PC-3 (cell line): ENCODE measurements around the gene SIVA1. TPM values are rescaled to one million over a fixed set of nuclear protein-coding genes. Genes with fewer than 3 reads are reported as not detected.

Experiments
- ATAC-seq: fragments of 200-7000 bp; cut with Tn5 transposase; 2 replicates; pipeline ENCODE4 v1.9.1; 2020; ENCODE audit warnings: mild to moderate bottlenecking, moderate library complexity
- BruUV-seq: library from RNA; stranded (reverse); fragments of 400-500 nt; replicated peaks from 2 replicates; lab custom pipeline; 2021; lab: Mats Ljungman, UMichigan
- CTCF ChIA-PET: fragments of 300-600 bp; sonication (Branson Sonifier 250); formaldehyde crosslinking; loops from one replicate; lab custom pipeline; 2022; ENCODE audit warnings: antibody characterized with exemption; lab: Charles Lee
- POLR2A ChIA-PET: fragments of 300-600 bp; sonication (Branson Sonifier 250); formaldehyde crosslinking; loops from one replicate; lab custom pipeline; 2022; ENCODE audit warnings: antibody characterized with exemption; ENCODE audit not compliant: unreplicated experiment; lab: Charles Lee
- DNase-seq: peaks from one replicate; pipeline ENCODE4 v3.0.0-alpha.2; 2015
- H2AFZ ChIP-seq: fragments of 300-600 bp; sonication (generic); 2 replicates; pipeline ENCODE4 v1.6.0; 2016; ENCODE audit warnings: antibody characterized with exemption, low read length
- H3F3A ChIP-seq: fragments of 300-600 bp; sonication (generic); one replicate; pipeline ENCODE4 v1.6.0; 2017; ENCODE audit warnings: antibody characterized with exemption, low read length, control low read depth, mild to moderate bottlenecking; ENCODE audit not compliant: unreplicated experiment
- H3K27ac ChIP-seq: fragments of 300-600 bp; sonication (generic); 2 replicates; pipeline ENCODE4 v1.5.1; 2016; ENCODE audit warnings: mild to moderate bottlenecking, low read length
- H3K27me3 ChIP-seq: fragments of 300-600 bp; sonication (generic); 2 replicates; pipeline ENCODE4 v1.6.1; 2016; ENCODE audit warnings: low read length, mixed read lengths
- H3K36me3 ChIP-seq: fragments of 300-600 bp; sonication (generic); 2 replicates; pipeline ENCODE4 v1.6.1; 2016; ENCODE audit warnings: low read depth, mixed run types, low read length, mixed read lengths
- H3K4me1 ChIP-seq: fragments of 300-600 bp; sonication (generic); 2 replicates; pipeline ENCODE4 v1.5.1; 2016; ENCODE audit warnings: low read length; ENCODE audit not compliant: insufficient read depth
- H3K4me2 ChIP-seq: fragments of 300-600 bp; sonication (generic); 2 replicates; pipeline ENCODE4 v1.6.0; 2016; ENCODE audit warnings: low read length
- H3K4me3 ChIP-seq: fragments of 300-600 bp; sonication (generic); 2 replicates; pipeline ENCODE4 v1.5.1; 2016; ENCODE audit warnings: mild to moderate bottlenecking, low read length, mixed read lengths
- H3K79me2 ChIP-seq: fragments of 300-600 bp; sonication (generic); 2 replicates; pipeline ENCODE4 v1.6.1; 2017; ENCODE audit warnings: low read length, mixed read lengths
- H3K9ac ChIP-seq: fragments of 300-600 bp; sonication (generic); 2 replicates; pipeline ENCODE4 v1.6.0; 2016; ENCODE audit warnings: mild to moderate bottlenecking, low read length
- H3K9me2 ChIP-seq: fragments of 300-600 bp; sonication (generic); replicated peaks from 2 replicates; pipeline ENCODE4 v1.6.1; 2016; ENCODE audit warnings: mixed run types, low read length, mixed read lengths
- H3K9me3 ChIP-seq: fragments of 300-600 bp; sonication (generic); 2 replicates; pipeline ENCODE4 v1.6.1; 2016; ENCODE audit warnings: low read length, mixed read lengths
- H4K20me1 ChIP-seq: fragments of 300-600 bp; sonication (generic); 2 replicates; pipeline ENCODE4 v1.6.1; 2016; ENCODE audit warnings: low read length, mixed read lengths
- EZH2 ChIP-seq: fragments of 300-600 bp; sonication (generic); IDR thresholded peaks from one replicate; pipeline ENCODE4 v1.6.1; 2017; ENCODE audit warnings: antibody characterized with exemption, mild to moderate bottlenecking, low read length; ENCODE audit not compliant: unreplicated experiment
- EZH2phosphoT487 ChIP-seq: fragments of 300-600 bp; sonication (generic); IDR thresholded peaks from 2 replicates; pipeline ENCODE4 v1.6.1; 2018; ENCODE audit warnings: mild to moderate bottlenecking, antibody characterized with exemption, low read length, borderline replicate concordance
- intact Hi-C: fragments of 100-400 bp; cut with micrococcal nuclease; formaldehyde crosslinking; loops from 2 replicates; pipeline ENCODE4 v1.9.0; 2023
- total RNA-seq: library from RNA; depleted of rRNA; stranded (reverse); fragments of >200 nt; gene quantifications from 2 replicates; pipeline ENCODE4 v1.2.3, GENCODE V29; 2014
- TF ChIP-seq, protein P1 (sequence below): fragments of 300-600 bp; sonication (generic); conservative IDR thresholded peaks from 2 replicates; pipeline ENCODE4 v1.5.1; 2017; ENCODE audit warnings: antibody characterized with exemption, low read depth, mild to moderate bottlenecking, low read length

Gene SIVA1
- total RNA-seq, 1 experiment from 2014 or later: 375 TPM

DNA sequence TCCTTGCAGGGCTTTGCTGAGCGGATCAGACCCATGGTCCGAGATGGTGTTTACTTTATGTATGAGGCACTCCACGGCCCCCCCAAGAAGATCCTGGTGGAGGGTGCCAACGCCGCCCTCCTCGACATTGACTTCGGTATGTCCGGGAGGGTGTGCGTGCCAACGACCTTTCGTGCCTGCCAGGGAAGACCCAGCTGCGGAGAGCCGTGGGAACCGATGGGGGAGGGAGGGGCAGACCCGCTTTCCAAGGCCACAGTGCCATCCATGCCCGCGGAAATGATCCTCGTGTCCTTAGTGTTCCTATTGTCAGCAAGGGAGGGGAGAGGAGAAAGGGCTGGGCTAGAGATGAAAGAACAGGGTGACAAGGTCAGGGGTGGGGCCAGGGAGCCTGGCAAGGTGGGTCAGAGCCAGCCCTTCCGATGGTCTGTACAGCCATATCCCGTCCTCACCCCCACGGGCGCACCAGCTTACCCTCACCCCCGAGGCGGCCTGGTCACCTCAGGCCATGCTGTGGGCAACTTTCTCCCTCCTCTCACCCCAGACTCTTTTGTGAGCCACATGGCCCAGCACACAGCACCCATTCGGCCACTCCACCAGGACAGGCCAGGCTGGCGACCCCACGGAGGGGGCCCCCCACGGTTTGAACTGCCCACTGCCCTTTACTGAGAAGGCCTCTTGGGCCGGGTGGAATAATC, 11.7 kb upstream of the SIVA1 start:
- Histone ChIP-seq H3K9me2 (no peaks in the 10 kb centered on the region), H4K20me1 (no peaks in the 10 kb centered on the region), H2AFZ (no peak overlapping the region), H3K9ac (no peak overlapping the region), H3K79me2 (no peaks in the 10 kb centered on the region), H3K36me3 (no peaks in the 10 kb centered on the region), H3F3A (no peaks in the 10 kb centered on the region), H3K9me3 (no peaks in the 10 kb centered on the region), H3K4me2 (no peak overlapping the region), H3K27ac (no peak overlapping the region), H3K27me3 (no peaks in the 10 kb centered on the region), H3K4me3 (no peak overlapping the region), H3K4me1 (peaks cover 6% of the 10 kb centered on the region; the same call in 1 of the 2 replicates)
- intact Hi-C loops: no loop called here
- DNase-seq (no peak), ATAC-seq (no peak)
- ChIA-PET POLR2A (no interaction called here), CTCF (no interaction called here)
- TF ChIP-seq, protein P1, sequence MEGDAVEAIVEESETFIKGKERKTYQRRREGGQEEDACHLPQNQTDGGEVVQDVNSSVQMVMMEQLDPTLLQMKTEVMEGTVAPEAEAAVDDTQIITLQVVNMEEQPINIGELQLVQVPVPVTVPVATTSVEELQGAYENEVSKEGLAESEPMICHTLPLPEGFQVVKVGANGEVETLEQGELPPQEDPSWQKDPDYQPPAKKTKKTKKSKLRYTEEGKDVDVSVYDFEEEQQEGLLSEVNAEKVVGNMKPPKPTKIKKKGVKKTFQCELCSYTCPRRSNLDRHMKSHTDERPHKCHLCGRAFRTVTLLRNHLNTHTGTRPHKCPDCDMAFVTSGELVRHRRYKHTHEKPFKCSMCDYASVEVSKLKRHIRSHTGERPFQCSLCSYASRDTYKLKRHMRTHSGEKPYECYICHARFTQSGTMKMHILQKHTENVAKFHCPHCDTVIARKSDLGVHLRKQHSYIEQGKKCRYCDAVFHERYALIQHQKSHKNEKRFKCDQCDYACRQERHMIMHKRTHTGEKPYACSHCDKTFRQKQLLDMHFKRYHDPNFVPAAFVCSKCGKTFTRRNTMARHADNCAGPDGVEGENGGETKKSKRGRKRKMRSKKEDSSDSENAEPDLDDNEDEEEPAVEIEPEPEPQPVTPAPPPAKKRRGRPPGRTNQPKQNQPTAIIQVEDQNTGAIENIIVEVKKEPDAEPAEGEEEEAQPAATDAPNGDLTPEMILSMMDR: no peak
- TF ChIP-seq EZH2 (no peak), EZH2phosphoT487 (no peak)
- no TSS peak for BruUV-seq

DNA sequence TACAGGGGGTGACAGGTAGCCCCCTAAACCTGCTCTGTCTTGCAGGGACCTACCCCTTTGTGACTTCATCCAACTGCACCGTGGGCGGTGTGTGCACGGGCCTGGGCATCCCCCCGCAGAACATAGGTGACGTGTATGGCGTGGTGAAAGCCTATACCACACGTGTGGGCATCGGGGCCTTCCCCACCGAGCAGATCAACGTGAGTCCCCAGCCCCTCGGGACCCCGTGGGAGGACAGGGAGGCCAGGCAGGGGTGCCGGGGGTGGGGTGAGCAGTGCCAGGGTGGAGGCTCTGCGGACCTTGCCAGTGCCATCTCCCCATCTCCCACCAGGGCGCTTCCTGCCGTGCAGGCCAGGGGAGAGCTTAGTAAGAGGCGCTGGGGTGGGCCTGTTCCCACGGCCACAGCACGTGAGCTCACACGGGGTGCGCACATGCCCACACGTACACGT, 11.1 kb upstream of the SIVA1 start:
- no peak for ATAC-seq
- intact Hi-C loops: no loop called here

More for the DNA sequence above, 11.1 kb upstream of the SIVA1 start:
- POLR2A ChIA-PET: no interaction called here
- Histone ChIP-seq H3K36me3 (no peaks in the 10 kb centered on the region), H2AFZ (no peak overlapping the region), H3K4me3 (no peak overlapping the region), H3K9me3 (no peaks in the 10 kb centered on the region), H3K27ac (no peak overlapping the region), H3K79me2 (no peaks in the 10 kb centered on the region), H3K4me2 (no peak overlapping the region), H3K9ac (no peak overlapping the region), H3K9me2 (no peaks in the 10 kb centered on the region), H3F3A (no peaks in the 10 kb centered on the region), H3K4me1 (peaks cover 9% of the 10 kb centered on the region; the same call in 1 of the 2 replicates), H3K27me3 (no peaks in the 10 kb centered on the region), H4K20me1 (no peaks in the 10 kb centered on the region)
- no peak for TF ChIP-seq EZH2phosphoT487
- TF ChIP-seq, protein P1: no peak
- TF ChIP-seq EZH2: no peak
- no peak for DNase-seq
- BruUV-seq: no TSS peak
- CTCF ChIA-PET: no interaction called here
